Fibroblast of skin of left quadriceps (primary cell): ENCODE data around the gene PHF10.
"Not testable (repeated sequence)": the region's sequence is repeated elsewhere in the genome, so short reads cannot be mapped to it uniquely, and the experiment has no call there.

Experiments used
- DNase-seq, 2 experiments: peaks; one replicate each; pipeline ENCODE4 v3.0.0-alpha.2; 2013; ENCODE audit warnings: low read depth in 2 of 2

PHF10 gene

DNA sequence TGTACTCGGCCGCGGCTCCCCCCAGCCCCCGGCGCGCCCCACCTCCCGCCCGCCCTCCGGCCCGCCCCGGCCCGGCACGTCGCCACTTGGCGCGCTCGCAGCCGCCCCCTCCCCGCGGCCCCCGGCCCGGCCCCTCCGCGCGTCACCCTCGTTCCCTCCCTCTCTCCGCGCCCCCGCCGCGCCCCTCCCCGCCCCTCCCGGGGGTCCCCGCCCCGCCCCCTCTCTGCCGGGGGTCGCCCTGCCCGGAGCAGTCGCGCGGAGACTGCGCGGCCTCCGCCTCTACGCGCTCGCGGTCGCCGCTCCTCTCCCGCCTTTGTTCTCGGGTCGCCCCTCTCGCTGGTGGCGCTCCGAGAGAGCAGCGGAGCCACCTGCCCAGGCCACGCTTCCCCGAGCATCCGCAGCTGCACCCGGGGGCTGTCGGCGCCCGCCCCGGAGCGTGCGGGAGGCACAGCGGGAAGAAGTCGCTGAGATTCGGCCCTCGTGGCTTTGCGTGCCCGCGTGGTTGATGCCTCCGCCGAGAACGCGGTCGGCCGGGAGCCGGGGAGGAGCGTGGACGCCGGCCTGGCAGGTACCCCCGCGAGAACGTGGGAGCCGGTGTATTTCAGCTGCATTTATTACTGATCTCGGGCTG lies at the start of gene PHF10:
Gene PHF10, minus strand, starts transcription at position 7 of the 631 bp plus-strand sequence. CDS start 569 bp downstream, outside the sequence.
- no peak for DNase-seq

- no peak for DNase-seq
Observed at GRCh38 chr6:169766921-169767736, 42.8 kb upstream of the PHF10 start.

DNA sequence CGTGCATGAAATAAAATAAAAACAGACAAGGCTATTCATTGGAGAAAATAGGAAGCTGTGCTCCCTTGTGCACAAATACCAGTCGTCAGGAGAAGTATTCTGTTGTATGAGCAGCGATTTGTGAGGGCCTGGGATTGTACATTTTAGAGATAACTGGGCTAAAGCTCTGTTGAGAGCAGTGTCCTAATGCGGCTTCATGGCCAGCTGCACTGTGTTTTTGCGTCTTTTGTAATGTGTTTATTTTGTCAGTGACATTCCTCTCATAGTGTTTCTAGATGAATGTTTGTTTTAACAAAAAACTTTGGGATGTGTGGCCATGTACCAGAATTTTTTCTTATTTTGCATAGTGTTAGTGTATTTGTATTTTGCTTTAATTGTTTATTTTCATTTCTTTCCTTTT lies 41.9 kb upstream of the PHF10 start:
- DNase-seq, result no peak

- DNase-seq, result not testable (repeated sequence)
Observed at GRCh38 chr6:169765789-169766188, 41.5 kb upstream of the PHF10 start.

- DNase-seq, result no peak
Observed at GRCh38 chr6:169763881-169764280, 39.6 kb upstream of the PHF10 start.

DNA sequence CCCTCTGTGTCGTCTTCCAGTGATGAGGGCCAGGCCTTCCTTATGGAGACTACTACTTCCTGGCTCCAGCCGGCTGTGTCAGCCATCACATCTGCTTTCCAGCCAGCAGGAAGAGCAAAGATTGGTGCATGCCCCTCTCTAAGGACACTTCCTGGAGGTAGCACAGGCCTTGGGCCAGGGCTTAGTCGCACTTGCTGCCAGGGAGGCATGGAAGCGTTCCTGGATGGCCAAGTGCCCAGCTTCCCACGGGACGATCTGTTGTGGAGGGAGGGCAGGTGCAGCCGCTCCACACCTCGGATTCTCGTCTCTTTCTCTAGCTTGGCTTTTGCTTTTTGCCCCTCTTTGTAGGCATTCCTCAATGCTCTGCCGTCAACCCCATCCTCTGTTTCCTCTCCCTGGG lies 39.0 kb upstream of the PHF10 start:
- DNase-seq, result no peak

GRCh38 chr6:169755162-169755561 lies 30.9 kb upstream of the PHF10 start:
- no peak for DNase-seq

- no peak for DNase-seq
Observed at GRCh38 chr6:169752074-169752623, 27.8 kb upstream of the PHF10 start.

DNA sequence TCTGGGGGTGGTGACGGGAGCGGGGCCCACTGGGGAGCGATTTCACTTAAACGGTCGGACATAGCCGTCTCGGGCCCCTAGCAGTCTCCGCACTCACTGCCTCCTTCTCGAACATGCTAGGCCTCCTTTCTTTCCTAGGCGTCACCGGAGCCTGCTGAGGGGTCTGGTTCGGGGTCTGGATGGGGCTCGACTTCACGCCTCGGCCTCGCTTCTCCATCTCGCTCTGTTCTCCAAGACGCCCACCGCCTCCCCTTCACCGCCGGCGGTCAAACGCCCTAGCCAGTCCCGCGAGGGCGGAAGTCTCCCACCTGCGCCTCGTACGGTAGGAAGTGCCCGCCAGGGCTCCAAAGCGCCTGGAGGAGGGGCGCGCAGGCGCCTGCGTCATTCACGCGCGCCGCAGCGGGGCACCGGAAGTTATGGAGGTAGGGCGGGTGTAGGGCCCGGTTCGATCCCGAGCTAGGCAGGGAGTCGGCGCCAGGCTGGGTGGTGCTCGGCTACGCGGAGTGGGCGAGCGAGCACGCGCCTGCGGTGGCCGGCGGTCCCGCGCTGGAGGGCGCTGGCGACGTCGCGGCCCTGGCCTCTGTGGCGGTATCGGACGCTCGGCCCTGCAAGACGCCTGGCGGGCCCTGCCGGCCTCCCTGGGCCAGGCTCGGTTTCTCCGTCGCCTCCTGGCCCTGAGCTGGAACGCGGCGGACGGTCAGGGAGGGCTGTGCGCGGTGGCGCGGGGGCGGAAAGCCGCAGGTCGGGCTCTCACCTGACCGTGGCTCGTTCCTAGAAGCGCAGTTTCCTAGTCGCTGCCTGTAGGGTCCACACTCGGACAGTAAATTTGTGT lies 27.2 kb upstream of the PHF10 start, which contains the start of the genes DYNLT2 and ERMARD:
Gene DYNLT2, minus strand, starts transcription at position 331 of the 832 bp plus-strand sequence. Its CDS starts 114 bp downstream, at position 217.
Gene ERMARD, plus strand, starts transcription at position 381 of the 832 bp plus-strand sequence. Its CDS starts 36 bp downstream, at position 417.
- DNase-seq, result peak; percentile 86 to 87

DNA sequence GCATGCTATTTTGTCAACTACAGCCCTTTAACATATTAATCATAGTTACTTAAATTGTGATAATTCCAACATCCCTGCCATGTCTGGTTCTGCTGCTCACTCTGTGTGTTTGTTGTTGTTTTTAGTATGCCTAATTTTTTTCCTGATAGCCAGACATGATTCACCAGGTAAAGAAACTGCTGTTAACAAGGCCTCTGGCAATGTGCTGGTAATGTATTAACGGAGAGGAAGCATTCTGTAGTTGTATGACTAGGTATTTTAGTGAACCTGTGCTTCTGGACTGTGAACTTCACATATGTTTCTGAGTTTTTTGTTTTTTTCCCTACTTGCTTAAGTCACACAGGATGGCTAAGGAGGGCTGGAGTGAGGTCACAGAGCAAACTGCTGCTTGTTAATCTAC lies 22.3 kb upstream of the PHF10 start:
- DNase-seq, result no peak

DNA sequence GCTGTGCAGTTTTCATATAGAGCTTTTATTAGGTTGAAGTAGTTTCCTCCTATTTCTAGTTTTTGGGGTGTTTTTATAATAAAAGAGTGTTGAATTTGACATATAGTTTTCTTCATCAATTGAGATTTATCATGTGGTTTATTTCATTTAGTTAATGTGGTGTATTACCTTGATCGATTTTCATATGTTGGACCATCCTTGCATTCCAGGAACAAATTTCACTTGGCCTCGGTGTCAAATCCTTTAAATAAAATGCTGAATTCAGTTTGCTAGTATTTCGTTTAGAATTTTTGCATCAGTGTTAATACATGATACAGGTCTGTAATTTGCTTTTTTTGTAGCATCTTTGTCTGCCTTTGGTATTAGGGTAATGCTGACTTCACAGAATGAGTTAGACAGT lies 21.1 kb upstream of the PHF10 start:
- DNase-seq, result no peak

DNA sequence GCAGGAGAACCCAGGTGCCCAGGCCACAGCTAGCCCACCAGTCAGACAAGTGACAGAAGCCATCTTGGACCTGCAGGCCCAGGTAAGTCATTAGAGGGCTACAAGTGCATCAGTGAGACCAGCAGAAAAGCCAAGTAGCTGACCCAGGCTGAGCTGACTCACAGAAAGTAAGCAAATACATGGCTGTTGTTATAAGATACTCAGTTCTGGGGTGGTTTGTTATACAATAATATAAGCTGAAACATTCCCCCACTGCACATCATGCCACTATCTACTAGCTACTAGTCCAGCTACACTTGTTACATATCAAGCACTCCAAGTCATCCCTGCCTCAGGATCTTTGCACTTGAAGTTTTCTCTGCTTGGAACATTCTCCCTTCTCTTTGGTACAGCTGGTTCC lies 17.0 kb upstream of the PHF10 start:
- DNase-seq, result no peak

DNA sequence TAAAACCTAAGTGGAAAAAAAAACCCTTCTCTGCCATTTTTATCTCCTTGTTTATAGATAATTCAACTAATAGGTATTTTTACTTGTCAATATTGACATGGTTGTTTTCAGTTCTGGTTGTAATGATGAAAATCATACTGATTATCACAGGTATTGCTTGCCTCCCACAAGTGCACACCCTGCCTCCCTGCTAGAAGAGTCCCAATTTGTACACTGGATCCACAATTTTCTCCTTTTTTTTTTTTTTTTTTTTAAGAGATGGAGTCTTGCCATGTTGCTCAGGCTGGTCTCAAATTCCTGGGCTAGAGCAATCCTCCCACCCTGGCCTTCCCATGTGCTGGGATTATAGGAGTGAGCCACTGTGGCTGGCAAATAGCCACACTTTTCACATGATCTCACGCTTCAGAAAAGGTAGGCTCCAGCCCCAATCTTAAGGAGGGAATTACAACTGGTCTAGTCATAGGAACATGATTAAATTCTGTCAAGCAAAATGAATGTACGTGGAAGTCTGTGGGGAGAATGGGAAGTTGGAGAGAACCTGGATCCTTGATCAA lies 14.8 kb upstream of the PHF10 start:
- DNase-seq, result no peak

GRCh38 chr6:169738204-169738975 lies 14.1 kb upstream of the PHF10 start:
- DNase-seq, result no peak

GRCh38 chr6:169729961-169730360 lies 5.7 kb upstream of the PHF10 start:
- no peak for DNase-seq

DNA sequence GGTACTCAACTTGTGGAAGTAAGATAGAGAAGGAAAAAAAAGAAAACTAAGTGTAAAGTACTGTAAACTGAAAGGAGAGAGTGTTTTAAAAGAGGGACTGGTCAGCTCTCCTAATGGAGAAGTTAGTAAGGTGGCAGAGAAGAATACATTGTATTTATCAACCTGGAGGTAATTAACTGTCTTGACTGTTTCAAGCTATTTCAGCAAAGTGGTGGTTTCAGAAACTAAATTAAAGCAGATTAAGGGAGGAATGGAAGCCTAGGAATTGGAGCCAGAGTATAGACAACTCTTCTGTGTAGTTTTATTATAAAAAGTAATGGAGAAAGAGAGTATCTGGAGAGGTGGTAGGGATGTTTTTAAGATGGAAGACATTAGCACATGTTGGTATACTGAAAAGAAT lies 2.7 kb upstream of the PHF10 start:
- DNase-seq, result no peak

DNA sequence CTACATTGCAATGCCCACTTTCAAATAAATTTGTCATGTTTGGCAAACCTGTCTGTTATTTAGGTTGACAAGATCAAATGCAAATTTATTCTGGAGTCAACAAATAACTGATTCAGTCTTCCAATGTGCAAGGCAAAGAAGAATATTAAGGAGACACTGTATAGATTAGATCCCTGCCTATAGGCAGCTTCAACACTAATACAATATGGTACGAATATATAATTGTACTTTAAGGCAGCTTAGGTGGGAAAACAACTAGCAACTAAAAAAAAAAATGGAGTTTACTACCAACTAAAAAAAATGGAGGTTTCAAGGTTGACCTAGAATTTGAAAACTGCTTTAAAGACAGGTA lies 1.7 kb upstream of the PHF10 start:
- DNase-seq, result no peak

DNA sequence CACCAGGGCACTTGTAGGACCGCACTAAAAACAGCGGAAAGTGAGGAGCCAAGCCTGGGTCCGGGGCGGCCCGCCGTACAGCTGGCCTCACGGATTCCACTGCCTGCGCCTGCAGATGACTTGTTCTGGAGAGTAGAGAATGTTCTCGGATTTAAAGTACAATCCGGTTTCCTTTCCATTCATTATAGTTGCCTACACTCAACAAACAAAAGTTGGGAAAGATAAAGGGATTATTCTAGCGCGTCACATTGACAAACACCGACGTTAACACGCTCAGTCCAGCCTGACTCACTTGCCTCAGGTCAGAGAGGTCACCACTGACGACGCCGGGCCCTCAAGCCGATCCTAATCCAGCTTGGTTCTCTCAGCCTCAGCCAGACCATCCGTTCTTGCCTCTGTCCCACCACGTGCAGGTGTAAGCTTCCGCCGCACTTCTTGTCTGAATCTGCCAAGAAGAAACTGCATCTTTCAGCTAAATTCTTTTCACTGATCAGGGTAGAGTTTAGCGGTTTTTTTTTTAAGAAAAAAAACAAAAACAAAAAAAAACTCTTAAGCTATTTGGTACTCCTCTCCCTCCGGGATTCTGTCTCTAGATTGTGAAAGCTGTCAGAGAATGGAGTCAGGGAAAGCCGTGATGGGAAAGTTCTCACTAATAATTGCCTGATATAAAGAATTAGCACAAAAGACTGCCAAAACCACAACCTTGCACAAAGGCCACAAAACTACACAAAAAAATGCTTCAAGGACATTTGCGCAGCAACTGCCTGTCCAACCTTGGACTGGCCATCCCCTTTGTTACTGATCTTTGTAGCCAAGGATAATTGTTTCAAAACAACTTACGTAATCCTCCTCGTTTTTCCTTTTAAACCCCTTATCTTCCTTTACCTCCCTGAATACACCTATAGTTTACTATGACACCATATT lies 1.1 kb upstream of the PHF10 start:
- DNase-seq, result no peak

DNA sequence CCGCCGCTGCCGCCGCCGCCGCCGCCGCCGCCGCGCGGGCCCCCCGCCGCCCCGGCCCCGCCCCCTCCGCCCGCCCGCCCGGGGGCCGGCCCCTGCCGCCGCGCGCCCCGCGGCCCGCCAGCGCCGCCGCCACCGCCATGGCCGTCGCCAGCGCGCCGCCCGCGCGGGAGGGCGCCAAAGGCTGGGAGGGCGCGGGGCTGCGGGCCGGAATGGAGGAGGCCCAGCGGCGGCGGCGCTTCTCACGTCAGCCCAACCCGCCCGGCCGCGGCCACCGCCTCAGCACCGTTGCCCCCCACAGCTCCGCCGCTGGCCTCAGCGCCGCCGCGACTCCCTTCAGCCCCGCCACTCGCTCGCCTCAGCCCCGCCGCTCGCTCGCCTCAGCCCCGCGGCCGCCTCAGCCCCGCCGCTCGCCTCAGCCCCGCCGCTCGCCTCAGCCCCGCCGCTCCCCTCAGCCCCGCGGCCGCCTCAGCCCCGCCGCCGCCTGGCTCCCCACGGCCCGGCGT lies 258 bp downstream of the PHF10 start:
- no peak for DNase-seq
